ENCODE measurements around the gene PLP1. TPM values are rescaled to one million over a fixed set of nuclear protein-coding genes. Genes with fewer than 3 reads are reported as not detected.

Gene PLP1, protein sequence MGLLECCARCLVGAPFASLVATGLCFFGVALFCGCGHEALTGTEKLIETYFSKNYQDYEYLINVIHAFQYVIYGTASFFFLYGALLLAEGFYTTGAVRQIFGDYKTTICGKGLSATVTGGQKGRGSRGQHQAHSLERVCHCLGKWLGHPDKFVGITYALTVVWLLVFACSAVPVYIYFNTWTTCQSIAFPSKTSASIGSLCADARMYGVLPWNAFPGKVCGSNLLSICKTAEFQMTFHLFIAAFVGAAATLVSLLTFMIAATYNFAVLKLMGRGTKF
- total RNA-seq, result 5.9 TPM

DNA sequence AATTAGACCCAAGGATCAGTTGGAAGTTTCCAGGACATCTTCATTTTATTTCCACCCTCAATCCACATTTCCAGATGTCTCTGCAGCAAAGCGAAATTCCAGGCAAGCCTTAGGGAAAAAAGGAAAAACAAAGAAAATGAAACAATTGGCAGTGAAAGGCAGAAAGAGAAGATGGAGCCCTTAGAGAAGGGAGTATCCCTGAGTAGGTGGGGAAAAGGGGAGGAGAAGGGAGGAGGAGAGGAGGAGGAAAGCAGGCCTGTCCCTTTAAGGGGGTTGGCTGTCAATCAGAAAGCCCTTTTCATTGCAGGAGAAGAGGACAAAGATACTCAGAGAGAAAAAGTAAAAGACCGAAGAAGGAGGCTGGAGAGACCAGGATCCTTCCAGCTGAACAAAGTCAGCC is at the start of gene PLP1:
PLP1 (plus strand) TSS at position 295 of the 400 bp plus-strand sequence. CDS start 156 bp downstream, outside the sequence.
- H3K4me1 ChIP-seq, result no peaks in the 10 kb centered on the region
- no peak within 1 kb of the TSS for H3K27ac ChIP-seq
- H3K4me3 ChIP-seq, result no peak within 1 kb of the TSS
- TF ChIP-seq, protein P1, sequence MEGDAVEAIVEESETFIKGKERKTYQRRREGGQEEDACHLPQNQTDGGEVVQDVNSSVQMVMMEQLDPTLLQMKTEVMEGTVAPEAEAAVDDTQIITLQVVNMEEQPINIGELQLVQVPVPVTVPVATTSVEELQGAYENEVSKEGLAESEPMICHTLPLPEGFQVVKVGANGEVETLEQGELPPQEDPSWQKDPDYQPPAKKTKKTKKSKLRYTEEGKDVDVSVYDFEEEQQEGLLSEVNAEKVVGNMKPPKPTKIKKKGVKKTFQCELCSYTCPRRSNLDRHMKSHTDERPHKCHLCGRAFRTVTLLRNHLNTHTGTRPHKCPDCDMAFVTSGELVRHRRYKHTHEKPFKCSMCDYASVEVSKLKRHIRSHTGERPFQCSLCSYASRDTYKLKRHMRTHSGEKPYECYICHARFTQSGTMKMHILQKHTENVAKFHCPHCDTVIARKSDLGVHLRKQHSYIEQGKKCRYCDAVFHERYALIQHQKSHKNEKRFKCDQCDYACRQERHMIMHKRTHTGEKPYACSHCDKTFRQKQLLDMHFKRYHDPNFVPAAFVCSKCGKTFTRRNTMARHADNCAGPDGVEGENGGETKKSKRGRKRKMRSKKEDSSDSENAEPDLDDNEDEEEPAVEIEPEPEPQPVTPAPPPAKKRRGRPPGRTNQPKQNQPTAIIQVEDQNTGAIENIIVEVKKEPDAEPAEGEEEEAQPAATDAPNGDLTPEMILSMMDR (IDR thresholded peaks at IDR 0.05), result no peak
- intact Hi-C loops (cut with DNase I), result no loop called here
- no peaks in the 10 kb centered on the region for H3K36me3 ChIP-seq
- no peaks in the 10 kb centered on the region for H3K27me3 ChIP-seq
- no peak for DNase-seq (ENCODE audit: low spot score in 2 of 2)
- no peaks in the 10 kb centered on the region for H3K9me3 ChIP-seq

DNA sequence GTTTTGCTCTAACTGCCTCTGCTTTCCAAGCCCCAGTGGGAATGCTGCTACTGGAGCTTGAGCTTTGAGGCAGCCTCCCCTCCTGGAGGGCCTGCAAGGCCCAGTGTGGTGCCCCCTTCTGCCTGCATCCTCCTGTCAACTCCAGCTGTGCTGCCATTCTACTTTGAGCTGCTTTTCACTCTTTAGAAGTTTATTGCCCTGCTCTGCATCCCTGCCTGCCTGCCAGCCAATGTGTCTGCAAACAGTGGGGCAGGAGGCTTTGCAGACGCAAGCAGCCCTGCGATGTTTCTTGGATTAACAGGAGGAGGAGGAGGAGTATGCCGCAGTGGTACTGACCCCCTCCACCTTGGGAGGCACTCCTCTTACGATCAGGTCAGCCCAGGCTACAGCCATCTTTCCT is 49.5 kb upstream of the PLP1 start:
- Histone ChIP-seq H3K36me3 (no peaks in the 10 kb centered on the region), H3K27ac (no peak overlapping the region), H3K27me3 (no peaks in the 10 kb centered on the region), H3K9me3 (no peaks in the 10 kb centered on the region), H3K4me1 (no peaks in the 10 kb centered on the region), H3K4me3 (no peak overlapping the region)
- no peak for DNase-seq (ENCODE audit: low spot score in 2 of 2)
- intact Hi-C loops (cut with DNase I), result no loop called here
- TF ChIP-seq, protein P1 (IDR thresholded peaks at IDR 0.05), result no peak

DNA sequence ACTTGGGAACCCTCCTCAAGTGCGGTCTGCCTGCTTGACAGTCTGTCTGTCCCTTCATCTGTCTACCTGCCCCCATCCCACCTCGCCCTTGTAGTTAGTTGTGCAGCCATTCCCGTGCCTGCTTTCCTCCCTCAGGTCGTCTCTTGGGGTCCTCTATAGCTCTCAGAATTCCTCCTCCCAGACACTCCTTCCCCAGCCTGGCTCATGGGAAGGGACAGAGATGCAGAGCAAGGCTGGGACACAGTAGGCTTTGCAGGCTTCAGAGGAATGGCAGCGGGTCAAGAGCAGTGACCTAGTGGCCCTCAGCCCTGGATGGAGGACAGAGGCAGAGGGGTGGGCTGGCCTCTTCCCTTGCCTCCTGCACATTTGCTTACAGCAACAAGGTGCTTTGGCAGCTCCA is 47.6 kb upstream of the PLP1 start:
- Histone ChIP-seq H3K27ac (no peak overlapping the region), H3K4me3 (no peak overlapping the region), H3K36me3 (no peaks in the 10 kb centered on the region), H3K9me3 (no peaks in the 10 kb centered on the region), H3K4me1 (no peaks in the 10 kb centered on the region), H3K27me3 (no peaks in the 10 kb centered on the region)
- intact Hi-C loops (cut with DNase I), result no loop called here
- TF ChIP-seq, protein P1 (IDR thresholded peaks at IDR 0.05), result no peak
- DNase-seq (ENCODE audit: low spot score in 2 of 2), result no peak

DNA sequence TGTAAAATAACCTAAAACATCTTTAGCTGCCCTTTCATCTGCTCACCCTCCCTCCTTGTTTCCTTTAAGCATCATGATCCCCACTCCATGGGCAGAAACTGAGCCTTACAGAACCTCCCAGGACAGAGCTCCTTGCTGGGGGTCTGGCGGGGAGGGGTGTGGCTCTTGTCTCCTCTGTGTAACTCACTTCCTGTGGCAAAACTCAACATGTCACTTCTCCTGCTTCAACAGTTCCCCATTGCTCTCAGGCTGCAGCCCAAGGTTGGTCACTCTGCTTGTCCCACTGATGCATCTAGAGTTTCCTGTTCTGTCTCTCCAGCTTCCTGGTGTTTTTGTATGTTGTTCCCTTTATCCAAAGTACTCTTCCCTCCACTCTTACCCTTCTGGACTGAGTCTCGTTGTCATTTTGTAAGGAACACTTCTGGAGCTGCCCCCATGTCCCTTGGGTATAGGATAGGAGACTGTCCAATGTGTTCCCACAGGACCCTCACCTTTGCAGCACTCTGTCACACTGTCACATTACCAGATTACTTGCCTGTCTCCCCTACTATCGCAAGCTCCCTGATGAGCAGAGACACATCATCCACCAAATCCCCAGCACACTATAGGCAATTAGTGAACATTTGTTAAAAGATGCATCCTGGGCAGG is 46.4 kb upstream of the PLP1 start:
- H3K9me3 ChIP-seq, result no peaks in the 10 kb centered on the region
- no peak for DNase-seq (ENCODE audit: low spot score in 2 of 2)
- TF ChIP-seq, protein P1 (IDR thresholded peaks at IDR 0.05), result no peak
- no peaks in the 10 kb centered on the region for H3K27me3 ChIP-seq
- no peaks in the 10 kb centered on the region for H3K36me3 ChIP-seq
- H3K4me3 ChIP-seq, result no peak overlapping the region
- intact Hi-C loops (cut with DNase I), result no loop called here
- H3K27ac ChIP-seq, result peak overlapping the region; percentile 20 to 65
- no peaks in the 10 kb centered on the region for H3K4me1 ChIP-seq

DNA sequence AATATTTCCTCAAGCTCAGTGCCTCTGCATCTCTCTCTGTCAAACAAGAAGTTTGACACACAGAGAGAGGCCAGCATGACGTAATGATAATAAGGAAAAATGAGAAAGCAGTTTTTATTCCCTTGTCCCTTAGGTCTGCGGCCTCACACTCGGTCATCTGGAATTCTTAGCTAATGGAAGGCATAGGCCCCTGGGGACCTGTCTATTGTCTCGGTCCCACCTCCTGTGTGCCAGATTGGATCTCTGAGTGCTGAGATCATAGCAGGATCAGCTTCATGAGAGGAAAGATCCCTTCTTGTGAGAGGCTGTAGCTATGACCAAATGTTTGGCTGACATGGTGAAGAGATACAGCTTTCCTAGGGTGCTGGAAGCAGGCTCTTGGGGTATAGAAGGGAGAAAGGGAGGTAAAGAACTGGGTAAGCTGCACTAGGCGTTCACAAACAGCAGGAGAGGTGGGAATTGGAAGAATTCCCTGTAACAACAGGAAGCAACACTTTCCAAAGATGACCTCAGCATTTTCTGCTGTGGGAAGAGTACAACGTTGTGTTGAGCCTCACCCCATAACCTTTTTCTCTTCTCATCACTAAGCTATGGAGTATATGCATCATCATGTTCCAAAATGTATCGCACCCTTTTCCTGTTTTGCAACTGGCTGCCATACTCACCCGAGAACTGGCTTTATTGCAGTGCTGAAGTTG is 45.7 kb upstream of the PLP1 start:
- TF ChIP-seq, protein P1 (IDR thresholded peaks at IDR 0.05), result no peak
- Histone ChIP-seq H3K4me3 (no peak overlapping the region), H3K27ac (peak overlapping the region; percentile 20 to 65), H3K36me3 (no peaks in the 10 kb centered on the region), H3K9me3 (no peaks in the 10 kb centered on the region), H3K27me3 (no peaks in the 10 kb centered on the region), H3K4me1 (no peaks in the 10 kb centered on the region)
- no peak for DNase-seq (ENCODE audit: low spot score in 2 of 2)
- intact Hi-C loops (cut with DNase I), result no loop called here
